Activated B cell treated with CpG ODN at 0.5 μM for 24 hours (primary cell): ENCODE data around the gene PRPF6. TPM values are rescaled to one million over a fixed set of nuclear protein-coding genes. Genes with fewer than 3 reads are reported as not detected.

Experiments
- ATAC-seq: fragments of 200-7000 bp; cut with Tn5 transposase; one replicate; pipeline ENCODE4 v1.10.0; 2021; ENCODE audit warnings: low read depth, mild to moderate bottlenecking, moderate library complexity
- CTCF ChIA-PET: fragments of 350-600 bp; sonication (Branson Sonifier 250); formaldehyde crosslinking; loops from one replicate; lab custom pipeline; 2021; ENCODE audit warnings: antibody characterized with exemption; lab: Charles Lee
- POLR2A ChIA-PET: fragments of 350-600 bp; sonication (Branson Sonifier 250); formaldehyde crosslinking; loops from one replicate; lab custom pipeline; 2021; ENCODE audit warnings: antibody characterized with exemption; lab: Charles Lee
- DNase-seq: peaks from one replicate; pipeline ENCODE4 v3.0.0; 2022
- H3K27ac Mint-ChIP-seq: one replicate; pipeline ENCODE4 v1.8.0; 2020; ENCODE audit warnings: mixed read lengths
- H3K27me3 Mint-ChIP-seq: one replicate; pipeline ENCODE4 v1.8.0; 2021; ENCODE audit warnings: mixed read lengths
- H3K36me3 Mint-ChIP-seq: one replicate; pipeline ENCODE4 v1.8.0; 2021; ENCODE audit warnings: low read depth, mixed read lengths
- H3K4me1 Mint-ChIP-seq: one replicate; pipeline ENCODE4 v1.8.0; 2021; ENCODE audit warnings: mixed read lengths
- H3K4me3 Mint-ChIP-seq: one replicate; pipeline ENCODE4 v1.8.0; 2020; ENCODE audit warnings: mild to moderate bottlenecking, mixed read lengths
- H3K9me3 Mint-ChIP-seq: one replicate; pipeline ENCODE4 v1.8.0; 2020; ENCODE audit warnings: mixed read lengths
- intact Hi-C: fragments of 100-400 bp; cut with micrococcal nuclease; formaldehyde crosslinking; loops from one replicate; pipeline ENCODE4 v1.15.1; 2024
- total RNA-seq: library from RNA; stranded (reverse); gene quantifications from 2 replicates; pipeline ENCODE4 v1.2.3, GENCODE V29; 2022
- TF ChIP-seq, protein P1 (sequence below): fragments of 200-600 bp; IDR thresholded peaks from one replicate; pipeline ENCODE4 v1.8.0; 2022; ENCODE audit warnings: antibody characterized with exemption, mild to moderate bottlenecking

Gene PRPF6
- total RNA-seq, 1 donor from 2014 or later = 75.8 TPM

DNA sequence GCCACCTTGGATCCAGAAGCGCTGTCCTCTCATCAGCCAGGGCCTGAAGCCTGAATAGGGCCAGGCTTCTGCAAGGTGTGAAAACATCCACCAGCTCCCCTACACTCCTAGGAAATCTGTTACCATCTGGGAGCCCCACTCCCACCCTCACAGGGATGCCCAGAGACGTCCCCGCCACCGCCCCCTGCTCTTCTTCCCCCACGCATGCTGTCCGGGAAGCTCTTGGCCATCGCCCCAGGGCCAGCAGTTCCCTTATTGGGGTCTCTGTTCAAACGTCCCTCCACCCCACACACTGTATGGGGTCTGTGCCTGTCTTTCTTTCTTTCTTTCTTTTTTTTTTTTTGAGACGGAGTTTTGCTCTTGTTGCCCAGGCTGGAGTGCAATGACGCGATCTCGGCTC is 94.6 kb downstream of the PRPF6 start:
- CTCF ChIA-PET = interaction anchor here (0.8 kb wide), 1 partner anchor 36 kb away, joined by 3 read pairs; no protein-coding TSS in a partner anchor
- Mint-ChIP-seq H3K36me3 (peaks cover 41% of the 10 kb centered on the region), H3K27ac (no peak overlapping the region), H3K4me3 (no peak overlapping the region), H3K27me3 (no peaks in the 10 kb centered on the region), H3K4me1 (peaks cover 63% of the 10 kb centered on the region), H3K9me3 (no peaks in the 10 kb centered on the region)
- TF ChIP-seq, protein P1, sequence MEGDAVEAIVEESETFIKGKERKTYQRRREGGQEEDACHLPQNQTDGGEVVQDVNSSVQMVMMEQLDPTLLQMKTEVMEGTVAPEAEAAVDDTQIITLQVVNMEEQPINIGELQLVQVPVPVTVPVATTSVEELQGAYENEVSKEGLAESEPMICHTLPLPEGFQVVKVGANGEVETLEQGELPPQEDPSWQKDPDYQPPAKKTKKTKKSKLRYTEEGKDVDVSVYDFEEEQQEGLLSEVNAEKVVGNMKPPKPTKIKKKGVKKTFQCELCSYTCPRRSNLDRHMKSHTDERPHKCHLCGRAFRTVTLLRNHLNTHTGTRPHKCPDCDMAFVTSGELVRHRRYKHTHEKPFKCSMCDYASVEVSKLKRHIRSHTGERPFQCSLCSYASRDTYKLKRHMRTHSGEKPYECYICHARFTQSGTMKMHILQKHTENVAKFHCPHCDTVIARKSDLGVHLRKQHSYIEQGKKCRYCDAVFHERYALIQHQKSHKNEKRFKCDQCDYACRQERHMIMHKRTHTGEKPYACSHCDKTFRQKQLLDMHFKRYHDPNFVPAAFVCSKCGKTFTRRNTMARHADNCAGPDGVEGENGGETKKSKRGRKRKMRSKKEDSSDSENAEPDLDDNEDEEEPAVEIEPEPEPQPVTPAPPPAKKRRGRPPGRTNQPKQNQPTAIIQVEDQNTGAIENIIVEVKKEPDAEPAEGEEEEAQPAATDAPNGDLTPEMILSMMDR = no peak
- intact Hi-C loops = loop anchor here (5.0 kb wide), 1 partner anchor 93 kb away; the partner anchor contains the start of gene PRPF6
- ATAC-seq (no peak), DNase-seq (no peak)
- POLR2A ChIA-PET = interaction anchor here (0.6 to 8.1 kb wide), 3 partner anchors 9 to 561 kb away, joined by 4 to 77 read pairs (median 6); no protein-coding TSS in a partner anchor

DNA sequence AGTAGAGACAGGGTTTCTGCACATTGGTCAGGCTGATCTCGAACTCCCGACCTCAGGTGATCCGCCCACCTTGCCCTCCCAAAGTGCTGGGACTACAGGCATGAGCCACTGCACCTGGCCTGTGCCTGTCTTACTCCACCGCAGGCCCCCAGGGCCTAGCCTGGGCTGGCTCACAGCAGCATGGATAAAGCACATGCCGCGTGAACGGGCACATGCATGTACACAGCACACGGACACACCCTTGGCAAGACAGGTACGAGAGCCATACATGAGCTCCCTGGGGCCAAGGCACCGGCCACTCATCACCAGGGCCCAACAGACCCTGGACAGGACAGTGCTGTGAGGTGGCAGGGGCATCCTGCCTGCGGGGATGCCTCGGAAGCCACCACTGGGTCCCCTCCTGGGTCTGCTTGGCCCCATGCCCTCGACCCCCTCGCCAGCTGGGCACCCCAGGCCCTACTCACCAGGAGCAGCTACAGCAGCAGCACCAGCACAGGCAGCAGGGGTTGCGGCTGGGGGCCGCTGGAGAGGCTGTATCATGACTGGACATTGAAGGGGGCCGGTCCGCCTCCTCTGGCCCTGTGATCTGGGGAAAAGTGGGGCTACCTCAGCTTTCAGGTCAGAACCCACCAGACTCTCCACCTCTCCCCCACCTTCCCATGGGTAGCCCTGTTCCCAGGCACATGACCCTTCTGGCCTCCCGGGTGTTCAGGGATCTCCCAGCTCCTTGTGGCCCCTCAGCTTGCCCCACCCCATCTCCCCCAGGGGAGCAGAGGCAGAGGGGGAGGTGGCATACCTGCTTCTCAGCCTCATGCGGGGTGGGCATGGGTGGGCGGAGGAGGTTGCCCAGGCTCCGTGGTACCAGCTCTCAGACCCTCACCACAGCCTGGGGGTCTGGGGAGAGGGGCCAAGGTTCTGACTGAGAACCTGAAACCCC is 95.4 kb downstream of the PRPF6 start:
- ChIA-PET CTCF (interaction anchor here (2.8 kb wide), 1 partner anchor 37 kb away, joined by 13 read pairs; no protein-coding TSS in a partner anchor), POLR2A (interaction anchor here (0.6 to 8.1 kb wide), 6 partner anchors 10 to 448 kb away, joined by 4 to 77 read pairs (median 11); partner anchors contain the start of genes PRPF6, SAMD10 and TCEA2)
- DNase-seq (no peak), ATAC-seq (no peak)
- no peaks in the 10 kb centered on the region for H3K27me3 Mint-ChIP-seq
- no peaks in the 10 kb centered on the region for H3K9me3 Mint-ChIP-seq
- intact Hi-C loops = loop anchor here (5.0 kb wide), 1 partner anchor 94 kb away; the partner anchor contains the start of gene PRPF6
- H3K36me3 Mint-ChIP-seq = peaks cover 41% of the 10 kb centered on the region
- H3K4me3 Mint-ChIP-seq = peak overlapping the region; percentile 87
- H3K27ac Mint-ChIP-seq = peak overlapping the region; percentile 89
- peaks cover 63% of the 10 kb centered on the region for H3K4me1 Mint-ChIP-seq
- TF ChIP-seq, protein P1 = no peak

DNA sequence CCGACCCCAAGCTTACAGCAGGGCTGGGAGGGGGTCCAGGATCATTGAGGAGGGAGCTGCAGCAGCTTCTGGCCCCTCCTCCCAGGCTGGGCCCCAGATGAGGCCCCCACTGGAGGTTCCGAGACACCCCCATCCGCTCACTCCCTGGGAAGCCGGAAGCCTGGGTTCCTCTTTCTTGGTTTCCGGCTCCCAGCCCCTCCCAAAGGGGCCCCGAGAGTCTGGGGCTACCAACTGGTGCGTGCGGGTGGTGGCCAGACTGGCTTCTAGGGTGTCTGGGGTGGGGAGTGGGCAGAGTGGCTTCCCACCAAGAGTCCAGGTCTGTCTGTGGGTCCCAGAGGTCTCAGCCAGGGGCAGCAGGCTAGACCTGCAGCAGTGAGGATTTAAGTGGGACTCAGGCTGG is 96.2 kb downstream of the PRPF6 start:
- TF ChIP-seq, protein P1 = no peak
- peaks cover 40% of the 10 kb centered on the region for H3K36me3 Mint-ChIP-seq
- no peaks in the 10 kb centered on the region for H3K9me3 Mint-ChIP-seq
- H3K4me1 Mint-ChIP-seq = peaks cover 62% of the 10 kb centered on the region
- no peaks in the 10 kb centered on the region for H3K27me3 Mint-ChIP-seq
- DNase-seq = peak; percentile 55
- intact Hi-C loops = loop anchor here (5.0 kb wide), 1 partner anchor 95 kb away; the partner anchor contains the start of gene PRPF6
- POLR2A ChIA-PET = interaction anchor here (1.2 to 8.1 kb wide), 6 partner anchors 11 to 535 kb away, joined by 3 to 77 read pairs (median 14); partner anchors contain the start of genes PRPF6, SAMD10 and TCEA2
- CTCF ChIA-PET = interaction anchor here (1.4 to 2.8 kb wide), 3 partner anchors 11 to 96 kb away, joined by 3 to 13 read pairs (median 8); partner anchors contain the start of gene PRPF6
- ATAC-seq = peak; percentile 12
- peak overlapping the region; percentile 87 for H3K4me3 Mint-ChIP-seq
- H3K27ac Mint-ChIP-seq = peak overlapping the region; percentile 89

DNA sequence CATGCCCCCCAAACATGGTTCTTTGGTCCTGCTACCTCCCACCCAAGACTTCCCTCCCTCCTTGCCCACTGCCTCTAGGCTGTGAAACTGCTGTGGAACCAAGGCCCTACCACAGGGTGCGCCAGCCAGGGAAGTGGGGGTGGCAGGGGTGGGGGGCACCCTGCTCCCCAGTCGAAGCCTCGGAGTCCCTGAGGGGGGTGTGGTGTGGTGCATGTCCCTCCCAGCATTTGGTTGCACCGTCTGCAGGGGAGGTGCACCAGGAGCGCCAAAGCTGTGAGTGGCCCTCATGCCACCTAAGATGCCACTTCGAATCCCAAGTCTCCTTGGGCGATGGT is 96.6 kb downstream of the PRPF6 start:
- Mint-ChIP-seq H3K36me3 (peaks cover 36% of the 10 kb centered on the region), H3K9me3 (no peaks in the 10 kb centered on the region), H3K4me1 (peaks cover 62% of the 10 kb centered on the region), H3K27ac (peak overlapping the region; percentile 89), H3K27me3 (no peaks in the 10 kb centered on the region), H3K4me3 (peak overlapping the region; percentile 87)
- TF ChIP-seq, protein P1 = no peak
- intact Hi-C loops = loop anchor here (5.0 kb wide), 1 partner anchor 95 kb away; the partner anchor contains the start of gene PRPF6
- DNase-seq (no peak), ATAC-seq (no peak)
- ChIA-PET POLR2A (interaction anchor here (0.6 to 8.1 kb wide), 9 partner anchors 11 to 540 kb away, joined by 3 to 77 read pairs (median 8); partner anchors contain the start of genes PRPF6, SAMD10 and TCEA2), CTCF (interaction anchor here (1.4 to 2.8 kb wide), 3 partner anchors 11 to 97 kb away, joined by 3 to 13 read pairs (median 8); partner anchors contain the start of gene PRPF6)
